ENCODE measurements around the gene SEC14L5.

Gene SEC14L5

DNA sequence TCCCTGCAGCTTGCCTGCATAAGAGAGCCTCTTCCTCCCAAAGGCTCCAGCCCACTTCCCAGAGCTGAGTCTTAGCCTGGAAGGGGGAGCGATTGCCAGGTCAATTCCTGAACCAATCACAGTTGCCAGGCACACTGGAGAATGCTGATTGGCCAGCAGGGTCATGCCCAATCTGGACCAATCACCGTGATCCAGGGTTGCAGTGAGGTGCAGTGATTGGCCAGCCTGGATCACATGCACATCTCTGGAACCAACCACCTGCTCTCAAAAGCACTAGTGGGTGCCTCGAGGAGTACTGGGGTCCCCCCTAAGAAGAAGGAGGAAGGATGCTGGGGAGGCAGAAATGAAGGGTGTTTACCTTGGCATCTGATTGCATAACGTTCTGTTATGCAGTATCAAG lies 57.2 kb downstream of the SEC14L5 start:
- no peaks in the 10 kb centered on the region for H3K36me3 ChIP-seq (ENCODE audit: insufficient read depth, low read length)
- H3K27me3 ChIP-seq (ENCODE audit: insufficient read depth, low read length, poor library complexity, severe bottlenecking), result no peaks in the 10 kb centered on the region
- H4K20me1 ChIP-seq (ENCODE audit: insufficient read depth, low read length, poor library complexity, severe bottlenecking), result no peaks in the 10 kb centered on the region
- H3K9me2 ChIP-seq (replicated peaks; ENCODE audit: low read depth, low read length), result no peaks in the 10 kb centered on the region
- no peaks in the 10 kb centered on the region for H3K79me2 ChIP-seq (ENCODE audit: insufficient read depth, low read length)
- no peak overlapping the region for H3K4me2 ChIP-seq (ENCODE audit: low read depth, low read length, poor library complexity, severe bottlenecking)
- H3F3A ChIP-seq (ENCODE audit: low read depth), result no peaks in the 10 kb centered on the region
- no peak overlapping the region for H3K9ac ChIP-seq (ENCODE audit: low read depth, low read length, poor library complexity, severe bottlenecking)
- H2AFZ ChIP-seq (ENCODE audit: low read length), result no peak overlapping the region
- H3K9me3 ChIP-seq (ENCODE audit: insufficient read depth, low read depth, low read length), result no peaks in the 10 kb centered on the region
- H3K4me3 ChIP-seq (ENCODE audit: low read length, poor library complexity, severe bottlenecking), result no peak overlapping the region
- TF ChIP-seq EZH2phosphoT487 (IDR thresholded peaks at IDR 0.05; ENCODE audit: borderline replicate concordance), result no peak
- TF ChIP-seq, protein P1, sequence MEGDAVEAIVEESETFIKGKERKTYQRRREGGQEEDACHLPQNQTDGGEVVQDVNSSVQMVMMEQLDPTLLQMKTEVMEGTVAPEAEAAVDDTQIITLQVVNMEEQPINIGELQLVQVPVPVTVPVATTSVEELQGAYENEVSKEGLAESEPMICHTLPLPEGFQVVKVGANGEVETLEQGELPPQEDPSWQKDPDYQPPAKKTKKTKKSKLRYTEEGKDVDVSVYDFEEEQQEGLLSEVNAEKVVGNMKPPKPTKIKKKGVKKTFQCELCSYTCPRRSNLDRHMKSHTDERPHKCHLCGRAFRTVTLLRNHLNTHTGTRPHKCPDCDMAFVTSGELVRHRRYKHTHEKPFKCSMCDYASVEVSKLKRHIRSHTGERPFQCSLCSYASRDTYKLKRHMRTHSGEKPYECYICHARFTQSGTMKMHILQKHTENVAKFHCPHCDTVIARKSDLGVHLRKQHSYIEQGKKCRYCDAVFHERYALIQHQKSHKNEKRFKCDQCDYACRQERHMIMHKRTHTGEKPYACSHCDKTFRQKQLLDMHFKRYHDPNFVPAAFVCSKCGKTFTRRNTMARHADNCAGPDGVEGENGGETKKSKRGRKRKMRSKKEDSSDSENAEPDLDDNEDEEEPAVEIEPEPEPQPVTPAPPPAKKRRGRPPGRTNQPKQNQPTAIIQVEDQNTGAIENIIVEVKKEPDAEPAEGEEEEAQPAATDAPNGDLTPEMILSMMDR (conservative IDR thresholded peaks at IDR 0.05; ENCODE audit: low read length), result no peak
- no peaks in the 10 kb centered on the region for H3K4me1 ChIP-seq (ENCODE audit: insufficient read depth, low read length, poor library complexity, severe bottlenecking)

DNA sequence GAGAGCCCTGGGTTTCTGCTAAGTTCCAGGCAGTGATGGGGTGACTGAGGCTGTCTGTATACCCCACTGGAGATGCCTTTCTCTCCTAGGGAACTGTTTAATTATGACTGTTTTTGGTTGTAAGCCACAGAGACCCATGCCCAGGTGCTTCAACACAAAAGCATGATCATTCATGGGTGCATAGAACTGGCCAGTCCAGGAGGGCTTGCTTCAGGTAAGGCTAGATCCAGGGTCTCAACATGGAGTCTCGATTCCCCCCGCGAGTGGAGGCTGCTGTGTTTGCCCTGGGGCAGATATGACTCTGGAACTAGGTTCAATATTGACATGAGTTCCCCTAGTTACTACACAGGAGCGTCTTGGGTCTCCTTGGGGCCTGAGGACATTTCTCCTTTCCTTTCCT lies 57.8 kb downstream of the SEC14L5 start:
- Histone ChIP-seq H3K4me1 (ENCODE audit: insufficient read depth, low read length, poor library complexity, severe bottlenecking) (no peaks in the 10 kb centered on the region), H3K9me3 (ENCODE audit: insufficient read depth, low read depth, low read length) (no peaks in the 10 kb centered on the region), H3K79me2 (ENCODE audit: insufficient read depth, low read length) (no peaks in the 10 kb centered on the region), H2AFZ (ENCODE audit: low read length) (no peak overlapping the region), H3K36me3 (ENCODE audit: insufficient read depth, low read length) (no peaks in the 10 kb centered on the region), H3K9me2 (replicated peaks; ENCODE audit: low read depth, low read length) (no peaks in the 10 kb centered on the region), H3K4me3 (ENCODE audit: low read length, poor library complexity, severe bottlenecking) (no peak overlapping the region), H3K9ac (ENCODE audit: low read depth, low read length, poor library complexity, severe bottlenecking) (no peak overlapping the region), H3K27me3 (ENCODE audit: insufficient read depth, low read length, poor library complexity, severe bottlenecking) (no peaks in the 10 kb centered on the region), H4K20me1 (ENCODE audit: insufficient read depth, low read length, poor library complexity, severe bottlenecking) (no peaks in the 10 kb centered on the region), H3F3A (ENCODE audit: low read depth) (no peaks in the 10 kb centered on the region), H3K4me2 (ENCODE audit: low read depth, low read length, poor library complexity, severe bottlenecking) (no peak overlapping the region)
- TF ChIP-seq, protein P1 (conservative IDR thresholded peaks at IDR 0.05; ENCODE audit: low read length), result no peak
- TF ChIP-seq EZH2phosphoT487 (IDR thresholded peaks at IDR 0.05; ENCODE audit: borderline replicate concordance), result no peak

DNA sequence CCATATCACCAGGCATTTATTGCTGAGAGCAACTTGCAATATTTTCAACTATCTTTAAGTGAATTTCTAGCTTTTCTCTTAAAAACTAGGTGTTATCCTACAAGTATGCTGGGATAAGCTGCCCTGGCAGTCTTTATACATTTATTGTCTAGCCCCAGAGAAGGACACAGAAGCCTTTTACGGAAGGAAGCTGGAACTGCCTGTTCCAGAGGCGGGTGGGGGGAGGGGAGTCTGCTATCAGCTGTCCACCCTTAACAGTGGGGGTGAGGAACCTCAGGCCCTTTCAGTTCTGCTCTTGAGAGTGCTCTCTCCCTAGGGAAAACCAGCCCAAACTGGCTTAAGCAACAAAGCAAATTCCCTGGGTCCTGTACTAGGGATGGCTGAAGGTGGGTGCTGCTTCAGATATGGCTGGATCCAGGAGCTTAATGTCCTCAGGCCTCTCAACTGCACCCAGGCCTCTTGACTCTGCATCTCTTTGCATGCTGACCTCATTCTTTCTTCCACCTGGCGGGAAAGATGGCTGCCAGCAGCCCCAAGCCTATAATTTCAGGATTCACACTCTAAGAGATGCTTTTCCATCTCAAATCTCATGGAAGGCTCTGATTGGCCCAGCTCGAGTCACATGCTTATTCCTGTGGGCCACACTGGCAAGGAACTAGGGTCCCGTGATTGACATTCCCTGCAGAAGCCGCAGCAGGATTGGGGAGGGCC lies 59.0 kb downstream of the SEC14L5 start:
- Histone ChIP-seq H3F3A (ENCODE audit: low read depth) (no peaks in the 10 kb centered on the region), H3K4me1 (ENCODE audit: insufficient read depth, low read length, poor library complexity, severe bottlenecking) (no peaks in the 10 kb centered on the region), H2AFZ (ENCODE audit: low read length) (no peak overlapping the region), H3K79me2 (ENCODE audit: insufficient read depth, low read length) (no peaks in the 10 kb centered on the region), H3K9me3 (ENCODE audit: insufficient read depth, low read depth, low read length) (no peaks in the 10 kb centered on the region), H3K36me3 (ENCODE audit: insufficient read depth, low read length) (no peaks in the 10 kb centered on the region), H3K9ac (ENCODE audit: low read depth, low read length, poor library complexity, severe bottlenecking) (no peak overlapping the region), H3K4me3 (ENCODE audit: low read length, poor library complexity, severe bottlenecking) (no peak overlapping the region), H3K9me2 (replicated peaks; ENCODE audit: low read depth, low read length) (no peaks in the 10 kb centered on the region), H3K4me2 (ENCODE audit: low read depth, low read length, poor library complexity, severe bottlenecking) (no peak overlapping the region), H4K20me1 (ENCODE audit: insufficient read depth, low read length, poor library complexity, severe bottlenecking) (no peaks in the 10 kb centered on the region), H3K27me3 (ENCODE audit: insufficient read depth, low read length, poor library complexity, severe bottlenecking) (no peaks in the 10 kb centered on the region)
- TF ChIP-seq, protein P1 (conservative IDR thresholded peaks at IDR 0.05; ENCODE audit: low read length), result no peak
- TF ChIP-seq EZH2phosphoT487 (IDR thresholded peaks at IDR 0.05; ENCODE audit: borderline replicate concordance), result no peak

All from Loucy (cell line).